Measurements from ENCODE around the gene STON2. TPM values are rescaled to one million over a fixed set of nuclear protein-coding genes. Genes with fewer than 3 reads are reported as not detected.

The STON2 gene
- total RNA-seq, 1 donor from 2014 or later: 24.0 TPM

- Mint-ChIP-seq H3K27ac (ENCODE audit: unreplicated experiment) (no peak overlapping the region), H3K4me1 (no peaks in the 10 kb centered on the region), H3K9me3 (peaks cover 3% of the 10 kb centered on the region), H3K4me3 (no peak overlapping the region), H3K27me3 (ENCODE audit: low read depth) (no peaks in the 10 kb centered on the region), H3K36me3 (ENCODE audit: low read depth) (peaks cover 13% of the 10 kb centered on the region)
- no peak for TF ChIP-seq CTCF (conservative IDR thresholded peaks at IDR 0.05)
- no peak for DNase-seq (ENCODE audit: low read depth, low spot score)
Observed at GRCh38 chr14:81398196-81398891, 1.8 kb downstream of the STON2 start.

DNA sequence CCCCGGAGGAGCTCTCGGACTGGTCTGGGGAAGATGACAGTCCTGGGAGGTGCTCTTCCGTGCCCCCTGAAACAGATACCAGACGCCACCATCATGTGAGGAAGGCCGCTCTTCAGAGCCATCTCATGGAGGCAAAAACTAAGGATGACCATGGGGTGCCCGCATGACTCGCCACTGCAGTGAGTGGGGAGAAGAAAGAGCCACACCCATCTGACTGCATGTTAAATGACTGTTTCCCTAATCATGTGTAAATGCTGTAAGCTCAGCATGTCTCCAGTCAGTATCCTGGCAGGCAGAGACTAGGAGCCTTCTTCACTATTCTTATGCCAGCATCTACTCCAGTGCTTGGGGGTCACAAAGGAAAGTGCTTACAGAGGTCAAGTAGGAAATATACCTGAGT is 4.0 kb downstream of the STON2 start:
- H3K9me3 Mint-ChIP-seq: no peaks in the 10 kb centered on the region
- no peaks in the 10 kb centered on the region for H3K4me1 Mint-ChIP-seq
- H3K27me3 Mint-ChIP-seq (ENCODE audit: low read depth): no peaks in the 10 kb centered on the region
- peaks cover 8% of the 10 kb centered on the region for H3K36me3 Mint-ChIP-seq (ENCODE audit: low read depth)
- no peak overlapping the region for H3K27ac Mint-ChIP-seq (ENCODE audit: unreplicated experiment)
- no peak for DNase-seq (ENCODE audit: low read depth, low spot score)
- no peak overlapping the region for H3K4me3 Mint-ChIP-seq
- no peak for TF ChIP-seq CTCF (conservative IDR thresholded peaks at IDR 0.05)

GRCh38 chr14:81394739-81395138 is 5.4 kb downstream of the STON2 start:
- Mint-ChIP-seq H3K36me3 (ENCODE audit: low read depth) (peaks cover 8% of the 10 kb centered on the region), H3K27me3 (ENCODE audit: low read depth) (no peaks in the 10 kb centered on the region)

DNA sequence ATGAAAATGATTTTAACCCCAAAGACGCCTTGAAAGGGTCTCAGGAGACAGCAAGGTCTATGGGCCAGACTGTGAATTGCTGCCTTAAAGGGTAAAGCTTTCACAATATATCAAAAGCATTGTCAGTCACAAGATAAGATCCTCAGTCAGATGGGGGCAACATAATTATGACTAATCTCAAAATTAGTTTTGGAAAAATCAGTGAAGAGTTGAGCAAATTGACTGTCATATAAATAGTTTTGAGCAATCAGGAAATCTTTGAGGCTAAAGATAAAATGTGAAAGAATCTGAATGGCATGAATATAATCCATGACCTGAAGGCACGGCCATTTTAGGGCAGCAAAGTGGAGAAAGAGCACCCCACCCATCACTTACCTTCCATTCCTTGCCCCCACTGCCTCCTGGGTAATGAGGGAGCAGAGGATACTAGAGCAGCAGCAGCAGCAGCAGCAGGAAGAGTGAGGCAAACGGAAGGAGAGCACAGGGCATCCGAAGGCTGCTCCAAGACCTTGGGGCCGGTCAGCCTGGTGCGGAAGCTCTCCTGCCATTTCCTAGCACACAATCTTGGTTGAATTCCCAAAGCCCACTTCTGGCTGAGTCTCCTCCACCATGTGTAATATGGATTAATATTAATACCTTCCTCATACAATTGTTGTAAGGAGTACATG is 7.0 kb downstream of the STON2 start:
- Mint-ChIP-seq H3K9me3 (no peaks in the 10 kb centered on the region), H3K4me3 (no peak overlapping the region), H3K36me3 (ENCODE audit: low read depth) (peaks cover 13% of the 10 kb centered on the region), H3K4me1 (peaks cover 10% of the 10 kb centered on the region), H3K27me3 (ENCODE audit: low read depth) (no peaks in the 10 kb centered on the region), H3K27ac (ENCODE audit: unreplicated experiment) (no peak overlapping the region)
- TF ChIP-seq CTCF (conservative IDR thresholded peaks at IDR 0.05): no peak
- DNase-seq (ENCODE audit: low read depth, low spot score): no peak

More at GRCh38 chr14:81394739-81395138, 5.4 kb downstream of the STON2 start:
- Mint-ChIP-seq H3K4me1 (no peaks in the 10 kb centered on the region), H3K9me3 (no peaks in the 10 kb centered on the region), H3K4me3 (no peak overlapping the region), H3K27ac (ENCODE audit: unreplicated experiment) (no peak overlapping the region)
- no peak for TF ChIP-seq CTCF (conservative IDR thresholded peaks at IDR 0.05)
- no peak for DNase-seq (ENCODE audit: low read depth, low spot score)

DNA sequence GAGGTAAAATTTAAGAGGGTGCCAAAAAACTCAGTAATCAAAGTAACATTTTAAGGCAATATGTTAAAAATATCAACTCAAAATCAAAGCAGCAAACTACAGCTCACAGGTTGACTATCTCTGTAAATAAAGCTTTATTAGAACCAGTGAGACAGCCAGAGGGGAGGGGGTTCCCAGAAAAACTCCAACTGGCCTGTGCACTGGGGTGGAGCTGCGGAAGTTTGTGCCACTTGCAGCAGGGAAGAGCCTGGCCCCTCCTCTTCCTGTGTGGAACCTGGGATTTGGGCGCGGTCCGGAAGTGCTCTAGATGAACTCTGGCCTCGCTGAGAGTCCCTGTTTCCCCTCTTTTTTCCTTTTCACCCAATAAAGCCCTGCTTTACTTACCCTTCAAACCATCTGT is 8.1 kb downstream of the STON2 start:
- peaks cover 13% of the 10 kb centered on the region for H3K4me1 Mint-ChIP-seq
- DNase-seq (ENCODE audit: low read depth, low spot score): no peak
- H3K4me3 Mint-ChIP-seq: no peak overlapping the region
- TF ChIP-seq CTCF (conservative IDR thresholded peaks at IDR 0.05): no peak
- no peaks in the 10 kb centered on the region for H3K9me3 Mint-ChIP-seq
- no peaks in the 10 kb centered on the region for H3K27me3 Mint-ChIP-seq (ENCODE audit: low read depth)
- no peak overlapping the region for H3K27ac Mint-ChIP-seq (ENCODE audit: unreplicated experiment)
- peaks cover 12% of the 10 kb centered on the region for H3K36me3 Mint-ChIP-seq (ENCODE audit: low read depth)
